ENCODE measurements around the gene CSNK1A1L.

- TF ChIP-seq CTCF (IDR thresholded peaks at IDR 0.05) (no peak), EZH2 (IDR thresholded peaks at IDR 0.05; ENCODE audit: borderline replicate concordance, insufficient read depth, low read depth, low read length, poor library complexity, severe bottlenecking) (no peak)
Measured at GRCh38 chr13:37058910-37059847, 46.3 kb downstream of the CSNK1A1L start, which contains the start of gene SUPT20H.

Data from B cell (primary cell).